CD1c-positive myeloid dendritic cell (primary cell): ENCODE results near the gene FBXW12.

Source experiments
- DNase-seq: peaks from one replicate; pipeline ENCODE4 v3.0.0-alpha.2; 2016; ENCODE audit errors: extremely low spot score

FBXW12 gene

GRCh38 chr3:48422272-48422671, 50.3 kb downstream of the FBXW12 start:
- DNase-seq, result no peak

GRCh38 chr3:48422681-48423080, 50.7 kb downstream of the FBXW12 start:
- DNase-seq, result no peak

- no peak for DNase-seq
These were observed 51.3 kb downstream of the FBXW12 start for GRCh38 chr3:48423241-48423882.

- no peak for DNase-seq
These were observed 52.1 kb downstream of the FBXW12 start for GRCh38 chr3:48423883-48424695.

- DNase-seq, result no peak
These were observed 53.3 kb downstream of the FBXW12 start for GRCh38 chr3:48425281-48425812.

GRCh38 chr3:48426401-48426909, 54.4 kb downstream of the FBXW12 start:
- no peak for DNase-seq

- no peak for DNase-seq
These were observed 55.1 kb downstream of the FBXW12 start for GRCh38 chr3:48426944-48427629.

- no peak for DNase-seq
These were observed 55.6 kb downstream of the FBXW12 start for GRCh38 chr3:48427630-48427962.

- no peak for DNase-seq
These were observed 56.1 kb downstream of the FBXW12 start for GRCh38 chr3:48428088-48428571.

- peak; percentile 5 for DNase-seq
These were observed 56.7 kb downstream of the FBXW12 start for GRCh38 chr3:48428572-48429316.

GRCh38 chr3:48429317-48429959, 57.4 kb downstream of the FBXW12 start:
- DNase-seq, result peak; percentile 56

GRCh38 chr3:48429960-48430707, 58.1 kb downstream of the FBXW12 start, which contains the start of gene PLXNB1:
TSS of gene PLXNB1 (minus strand) at chr3:48430086. CDS start at chr3:48424611, 5,475 bp downstream.
- DNase-seq, result no peak

- DNase-seq, result no peak
These were observed 58.7 kb downstream of the FBXW12 start for GRCh38 chr3:48430708-48431101.

- peak; percentile 29 for DNase-seq
These were observed 59.4 kb downstream of the FBXW12 start for GRCh38 chr3:48431224-48432029.

- no peak for DNase-seq
These were observed 60.7 kb downstream of the FBXW12 start for GRCh38 chr3:48432411-48433371.

GRCh38 chr3:48433472-48434118, 61.6 kb downstream of the FBXW12 start:
- DNase-seq, result no peak

GRCh38 chr3:48434591-48435222, 62.7 kb downstream of the FBXW12 start:
- DNase-seq, result no peak
